H1 (cell line): Measurements from ENCODE around the gene MUSTN1. TPM values are rescaled to one million over a fixed set of nuclear protein-coding genes. Genes with fewer than 3 reads are reported as not detected.

Experiments
- BACH1 ChIP-seq: IDR thresholded peaks from 2 replicates; pipeline ENCODE4 v1.6.1; 2012; ENCODE audit warnings: low read length, improper control_type of control experiment
- BRCA1 ChIP-seq: IDR thresholded peaks from 2 replicates; pipeline ENCODE4 v1.6.1; 2012; ENCODE audit warnings: low read depth, low read length, improper control_type of control experiment
- CEBPB ChIP-seq: IDR thresholded peaks from 2 replicates; pipeline ENCODE4 v1.6.1; 2012; ENCODE audit warnings: low read depth, low read length
- CREB1 ChIP-seq: IDR thresholded peaks from 2 replicates; pipeline ENCODE4 v1.6.1; 2012; ENCODE audit warnings: inconsistent platforms
- POLR2AphosphoS5 ChIP-seq: IDR thresholded peaks from 2 replicates; pipeline ENCODE4 v1.6.1; 2011; ENCODE audit warnings: low read depth, low read length
- SIN3A ChIP-seq, 2 experiments: IDR thresholded peaks in 1 of 2; conservative IDR thresholded peaks in 1 of 2; 2 replicates each; pipeline ENCODE4 v1.6.1; 2011 to 2012; ENCODE audit warnings: low read length in 2 of 2, improper control_type of control experiment in 1 of 2, low read depth in 1 of 2, mild to moderate bottlenecking in 1 of 2
- SIRT6 ChIP-seq: IDR thresholded peaks from one replicate; pipeline ENCODE4 v1.7.1; 2012; ENCODE audit warnings: low read length, inconsistent platforms
- TAF1 ChIP-seq: IDR thresholded peaks from 2 replicates; pipeline ENCODE4 v1.6.1; 2011; ENCODE audit warnings: mild to moderate bottlenecking, low read depth, low read length
- polyA plus RNA-seq, 7 experiments: library from polyadenylated mRNA; depleted of rRNA in 3 of 7; stranded (reverse) in 5 of 7; unstranded in 2 of 7; fragments of >200 nt in 5 of 7; fragments of 200-250 nt in 2 of 7; gene quantifications; 1 replicate in 5 of 7; 2 replicates in 1 of 7; 4 replicates in 1 of 7; pipeline versions ENCODE4 v1.2.1 to v1.2.3, GENCODE V29; 2011 to 2013; ENCODE audit warnings: missing spikeins in 2 of 7, mixed read lengths in 2 of 7
- total RNA-seq: library from RNA; stranded (reverse); fragmentation: NEBNext Ultra II Directional; extraction: Animal tissue kit (Norgen Biotek cat#: 25700); gene quantifications from 2 replicates; pipeline ENCODE4 v1.2.1, GENCODE V29; 2021

MUSTN1 gene
- total and polyA plus RNA-seq, 2 of the 8 experiments (the other 6 are each of a cell fraction or from before 2014, with no cell fraction given), result 1.1 to 2.4 TPM

- TF ChIP-seq TAF1 (no peak), CEBPB (no peak), BRCA1 (no peak), CREB1 (no peak), BACH1 (no peak), SIRT6 (no peak), SIN3A (conservative IDR thresholded peaks at IDR 0.05 in 1 of 2, IDR thresholded peaks at IDR 0.05 in 1 of 2; ENCODE audit: low read depth in 1 of 2, low read length in 2 of 2) (no peak), POLR2AphosphoS5 (no peak)
Measured at GRCh38 chr3:52784931-52785590, 49.8 kb downstream of the MUSTN1 start (continued).
